Measurements from ENCODE around the gene USP2.

USP2 gene

GRCh38 chr11:119363851-119364590 is 17.5 kb downstream of the USP2 start:
- DNase-seq (ENCODE audit: low read depth in 2 of 2), result peak in 1 of 2 donors; percentile 19

GRCh38 chr11:119363081-119363850 is 18.2 kb downstream of the USP2 start:
- DNase-seq (ENCODE audit: low read depth in 2 of 2), result no peak

- DNase-seq (ENCODE audit: low read depth in 2 of 2), result no peak
These were observed 18.8 kb downstream of the USP2 start for GRCh38 chr11:119362741-119363080.

DNA sequence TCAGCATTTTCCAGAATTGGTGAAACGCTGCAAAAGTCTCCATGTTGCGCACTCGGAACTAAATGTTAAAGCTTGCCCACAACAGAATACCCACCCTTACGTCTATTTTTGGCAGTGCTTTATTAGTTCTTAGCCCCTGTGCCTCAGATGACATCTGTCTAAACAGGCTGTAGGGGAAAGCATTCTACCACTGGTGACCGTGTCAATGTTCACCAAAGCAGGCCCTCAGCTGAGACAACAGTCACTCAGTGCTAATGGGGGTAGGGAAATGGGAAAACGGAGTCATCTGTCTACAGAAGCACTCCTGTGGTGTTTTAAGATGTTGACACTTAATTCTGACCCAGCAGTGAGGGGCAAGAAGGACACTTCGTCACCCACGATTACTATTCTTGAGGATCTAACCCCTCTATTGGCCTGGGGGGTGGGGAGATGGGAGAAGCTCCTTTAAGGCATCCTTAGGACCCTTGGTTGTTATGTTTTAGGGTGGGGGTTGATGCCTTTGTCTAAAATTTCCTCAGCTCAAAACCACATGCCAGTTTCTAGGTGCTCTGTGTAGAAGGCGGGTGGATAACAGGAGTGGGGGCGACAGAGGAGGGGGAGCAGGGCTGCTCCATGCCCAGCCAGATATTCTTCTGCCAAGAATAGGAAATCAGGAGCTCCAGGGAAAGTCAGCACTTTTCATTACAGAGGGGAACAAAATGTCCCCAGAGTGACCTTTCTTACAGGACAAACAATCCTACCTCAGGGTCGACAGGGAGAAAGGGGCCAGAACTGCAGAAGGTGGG is 19.4 kb downstream of the USP2 start:
- no peak for DNase-seq (ENCODE audit: low read depth in 2 of 2)

DNA sequence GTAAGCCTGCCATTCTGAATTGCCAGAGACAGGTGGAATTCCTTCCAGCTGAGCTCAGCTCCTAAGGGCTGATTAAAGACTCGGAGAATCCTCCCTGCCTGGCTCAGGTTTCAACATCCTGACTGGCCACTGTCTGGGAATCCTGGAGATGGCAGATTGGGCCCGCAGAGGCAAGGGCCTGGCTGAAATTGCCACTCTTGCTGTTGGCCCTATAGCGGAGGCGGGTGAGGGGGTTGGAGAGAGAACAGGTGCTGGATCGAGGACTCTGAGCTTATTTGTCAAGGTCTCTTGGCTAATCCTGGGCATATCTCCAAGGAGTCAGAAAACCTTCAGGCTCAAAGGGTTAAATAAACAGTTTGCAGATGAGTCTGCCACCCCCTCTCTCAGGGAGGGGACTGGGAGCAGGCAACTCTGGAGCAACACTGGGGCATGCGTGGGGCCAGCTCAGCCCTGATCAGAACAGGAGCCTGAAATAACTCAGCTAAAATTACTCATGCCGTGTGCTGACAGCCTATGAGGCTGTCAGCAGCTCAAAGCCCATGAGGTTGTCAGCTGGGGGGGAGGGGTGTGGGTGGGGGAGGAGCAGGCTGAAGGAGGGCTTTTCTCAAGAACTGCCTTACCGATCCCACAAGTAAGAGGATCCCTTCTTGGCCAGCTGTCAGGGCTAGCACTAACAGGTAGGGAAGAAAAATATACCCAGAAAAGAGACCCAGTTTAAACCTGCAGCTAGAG is 20.3 kb downstream of the USP2 start:
- no peak for DNase-seq (ENCODE audit: low read depth in 2 of 2)

- DNase-seq (ENCODE audit: low read depth in 2 of 2), result no peak
These were observed 21.9 kb downstream of the USP2 start for GRCh38 chr11:119359365-119360214.

GRCh38 chr11:119357074-119357473 is 24.4 kb downstream of the USP2 start:
- DNase-seq (ENCODE audit: low read depth in 2 of 2), result no peak

DNA sequence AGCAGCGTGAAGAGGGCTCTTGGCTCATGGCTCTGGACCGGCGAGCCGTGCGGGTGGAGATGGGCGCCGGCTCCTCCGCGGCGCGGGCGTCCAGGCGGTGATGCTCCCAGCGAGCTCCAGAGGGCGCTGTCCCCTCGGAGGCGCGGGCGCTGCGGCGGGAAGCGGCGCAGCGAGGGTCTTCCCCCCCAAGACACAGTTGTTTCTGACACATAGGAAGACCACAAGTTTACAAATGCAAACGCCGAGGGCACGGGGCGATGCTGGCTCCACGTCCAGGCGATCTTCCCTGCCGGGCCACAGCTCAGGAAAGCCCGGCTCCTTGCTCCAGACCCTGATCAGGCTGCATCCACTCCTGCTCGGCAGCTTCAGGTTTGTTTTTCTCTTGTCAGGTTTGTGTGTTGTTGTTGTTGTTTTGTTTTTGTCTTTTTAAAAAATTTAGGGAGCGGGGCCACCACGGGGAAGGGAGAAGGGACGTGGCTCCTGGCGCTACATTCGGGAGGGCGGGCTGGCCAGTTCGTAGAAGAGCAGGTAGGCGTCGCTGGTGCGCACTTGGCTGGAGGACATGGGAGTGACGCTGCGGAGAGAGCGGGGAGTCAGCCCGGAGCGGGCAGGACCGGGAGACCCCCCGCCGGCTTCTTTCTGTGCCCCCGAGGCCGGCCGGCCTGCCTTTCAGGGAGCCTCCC is 25.0 kb downstream of the USP2 start:
- DNase-seq (ENCODE audit: low read depth in 2 of 2), result peak; percentile 39 to 53

- DNase-seq (ENCODE audit: low read depth in 2 of 2), result no peak
These were observed 26.2 kb downstream of the USP2 start for GRCh38 chr11:119355091-119355843.

DNA sequence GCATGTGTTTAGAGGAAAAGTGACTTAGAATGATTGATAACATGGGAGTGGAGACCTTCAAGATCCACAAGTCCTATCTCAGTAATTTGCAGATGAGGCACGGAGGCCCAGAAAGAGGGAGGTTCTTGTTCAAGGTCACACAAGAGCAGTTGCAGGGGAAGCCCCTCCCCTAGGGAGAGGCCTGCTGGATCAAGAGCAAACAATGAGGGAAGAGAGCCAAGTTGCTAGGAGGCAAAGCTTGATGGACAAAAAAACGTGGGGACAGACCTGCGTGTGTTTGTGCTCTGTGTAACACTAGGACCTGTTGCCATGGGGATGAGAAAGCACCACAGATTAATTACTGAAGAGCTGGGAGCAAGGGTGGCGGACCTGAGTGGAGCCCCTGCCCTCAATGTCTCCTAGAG is 28.6 kb downstream of the USP2 start:
- DNase-seq (ENCODE audit: low read depth in 2 of 2), result no peak

DNA sequence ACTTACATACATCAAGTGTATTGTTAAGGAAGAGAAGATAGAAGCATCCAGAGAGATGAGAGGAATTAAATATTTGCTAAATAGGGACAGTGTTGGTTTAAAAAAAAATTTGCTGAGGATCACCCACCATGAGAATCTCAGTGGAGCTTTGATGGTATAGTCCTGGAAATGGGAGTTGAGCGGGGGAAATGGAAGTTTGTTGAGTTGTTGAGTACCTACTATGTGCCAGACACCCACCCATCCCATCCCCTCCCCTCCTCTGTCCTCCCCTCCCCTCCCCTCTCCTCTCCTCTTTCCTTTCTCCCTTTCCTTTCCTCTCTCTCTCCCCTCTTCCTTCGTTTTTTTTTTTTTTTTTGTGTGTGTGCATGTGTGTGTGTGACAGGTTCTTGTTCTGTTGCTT is 30.3 kb downstream of the USP2 start:
- DNase-seq (ENCODE audit: low read depth in 2 of 2), result no peak

- DNase-seq (ENCODE audit: low read depth in 2 of 2), result no peak
These were observed 31.2 kb downstream of the USP2 start for GRCh38 chr11:119350302-119350701.

DNA sequence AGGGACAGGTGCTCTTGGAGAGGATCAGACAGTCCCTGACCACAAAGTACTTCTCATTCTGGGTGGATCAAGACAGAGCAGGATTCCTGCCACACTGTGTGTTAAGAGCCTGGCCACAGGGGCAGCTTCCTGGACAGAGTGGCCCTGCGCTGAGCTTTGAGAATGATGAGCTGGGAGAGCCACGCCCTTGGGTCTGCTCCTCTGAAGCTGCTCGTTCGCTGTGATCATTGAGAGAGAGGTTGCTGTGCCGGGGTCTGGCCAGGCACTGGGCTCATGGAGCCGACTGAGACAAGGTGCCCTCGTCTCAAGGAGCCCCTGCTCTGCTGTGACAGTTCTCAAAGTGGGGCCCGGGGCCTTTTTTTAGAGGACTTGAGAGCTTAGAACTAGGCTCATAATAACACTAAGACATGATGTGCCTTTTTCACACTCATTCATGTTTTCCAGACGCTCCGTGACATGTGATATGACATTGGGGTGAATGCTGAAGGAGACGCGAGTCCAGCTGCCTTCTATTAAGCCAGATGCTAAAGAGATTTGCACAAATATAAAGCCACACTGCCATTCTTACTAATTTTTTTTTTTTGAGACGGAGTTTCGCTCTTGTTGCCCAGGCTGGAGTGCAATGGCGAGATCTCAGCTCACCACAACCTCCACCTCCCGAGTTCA is 33.4 kb downstream of the USP2 start:
- DNase-seq (ENCODE audit: low read depth in 2 of 2), result no peak

DNA sequence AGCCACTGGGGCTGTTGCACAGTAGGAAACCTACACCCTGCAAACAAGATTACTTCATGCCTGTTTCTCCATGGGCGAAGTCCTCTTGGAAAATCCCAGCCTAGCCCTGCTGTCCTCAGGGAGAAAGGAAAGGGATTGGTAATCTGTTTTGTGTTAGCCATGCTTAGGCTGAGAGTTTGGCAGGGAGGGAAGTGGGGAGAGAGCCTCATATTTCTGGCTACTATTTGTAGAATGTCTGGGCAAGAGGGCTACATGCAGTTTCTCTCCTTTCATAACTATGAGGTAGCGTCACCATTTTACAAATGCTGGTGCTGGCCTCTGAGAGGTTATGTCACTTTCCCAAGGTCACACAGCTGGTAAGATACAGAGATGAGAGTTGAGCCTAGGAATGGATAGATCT is 34.2 kb downstream of the USP2 start:
- no peak for DNase-seq (ENCODE audit: low read depth in 2 of 2)

- DNase-seq (ENCODE audit: low read depth in 2 of 2), result no peak
These were observed 34.9 kb downstream of the USP2 start, which contains the start of gene MFRP for GRCh38 chr11:119346605-119347004. Gene MFRP (minus strand): TSS chr11:119346705. CDS start chr11:119346513, 192 bp downstream.

- DNase-seq (ENCODE audit: low read depth in 2 of 2), result no peak
These were observed 35.8 kb downstream of the USP2 start for GRCh38 chr11:119345685-119346084.

GRCh38 chr11:119344291-119345010 is 37.0 kb downstream of the USP2 start:
- DNase-seq (ENCODE audit: low read depth in 2 of 2), result no peak

DNA sequence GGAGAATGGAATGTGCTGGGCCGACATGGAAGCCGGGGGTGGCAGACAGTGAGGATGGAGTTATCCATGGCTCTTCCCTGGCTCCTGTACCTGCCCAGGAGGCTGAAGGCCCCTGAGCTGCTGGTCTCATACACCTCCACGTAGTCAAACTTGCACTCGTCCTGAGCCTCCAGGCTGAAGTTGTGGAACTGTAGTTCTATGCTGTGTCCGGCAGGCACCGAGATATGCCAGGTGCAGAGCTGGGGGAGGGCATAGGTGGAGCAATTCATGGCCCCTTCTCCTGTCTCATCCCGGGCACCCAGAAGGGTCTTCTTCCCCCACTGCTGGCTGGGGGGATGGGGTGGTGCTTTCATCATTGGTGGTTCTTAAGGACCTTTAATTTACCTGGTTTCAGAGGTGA is 37.8 kb downstream of the USP2 start:
- no peak for DNase-seq (ENCODE audit: low read depth in 2 of 2)
